Caco-2 (cell line): Measurements from ENCODE around the gene PYHIN1. TPM values are rescaled to one million over a fixed set of nuclear protein-coding genes. Genes with fewer than 3 reads are reported as not detected.

Experiments
- BruUV-seq: library from RNA; stranded (reverse); fragments of 400-500 nt; replicated peaks from 2 replicates; lab custom pipeline; 2021; lab: Mats Ljungman, UMichigan
- CTCF ChIA-PET: fragments of 300-600 bp; sonication (Branson Sonifier 250); formaldehyde crosslinking; loops from one replicate; lab custom pipeline; 2022; ENCODE audit warnings: antibody characterized with exemption; lab: Charles Lee
- POLR2A ChIA-PET: fragments of 300-600 bp; sonication (Branson Sonifier 250); formaldehyde crosslinking; loops from one replicate; lab custom pipeline; 2022; ENCODE audit warnings: antibody characterized with exemption; lab: Charles Lee
- DNase-seq, 2 experiments: peaks; one replicate each; pipeline versions ENCODE4 v3.0.0 to v3.0.0-alpha.2; 2020 to 2022
- H3K27me3 ChIP-seq: replicated peaks from 2 replicates; pipeline ENCODE4 v1.6.0; 2011; ENCODE audit warnings: low read length; ENCODE audit not compliant: control insufficient read depth, insufficient read depth
- H3K36me3 ChIP-seq: 2 replicates; pipeline ENCODE4 v1.5.1; 2011; ENCODE audit warnings: low read length; ENCODE audit not compliant: control insufficient read depth, insufficient read depth
- H3K4me1 ChIP-seq: fragments of 250-450 bp; sonication (Bioruptor Pico); 2 replicates; pipeline ENCODE4 v1.5.1; 2020; ENCODE audit warnings: mild to moderate bottlenecking
- H3K4me3 ChIP-seq: 2 replicates; pipeline ENCODE4 v1.5.1; 2011; ENCODE audit warnings: low read depth, mild to moderate bottlenecking, control low read depth, low read length
- H3K9me3 ChIP-seq: fragments of 250-450 bp; sonication (Bioruptor Pico); 2 replicates; pipeline ENCODE4 v1.5.1; 2020; ENCODE audit warnings: mild to moderate bottlenecking, moderate library complexity
- H3K27ac Mint-ChIP-seq: one replicate; pipeline ENCODE4 v1.8.0; 2022; ENCODE audit warnings: mixed read lengths; ENCODE audit not compliant: unreplicated experiment
- H3K27me3 Mint-ChIP-seq: one replicate; pipeline ENCODE4 v1.8.0; 2022; ENCODE audit warnings: mixed read lengths; ENCODE audit not compliant: insufficient read depth, unreplicated experiment
- H3K36me3 Mint-ChIP-seq: one replicate; pipeline ENCODE4 v1.8.0; 2022; ENCODE audit warnings: mild to moderate bottlenecking, mixed read lengths; ENCODE audit not compliant: insufficient read depth, unreplicated experiment
- H3K4me1 Mint-ChIP-seq: one replicate; pipeline ENCODE4 v1.8.0; 2022; ENCODE audit warnings: low read depth, mixed read lengths; ENCODE audit not compliant: unreplicated experiment
- H3K4me3 Mint-ChIP-seq: one replicate; pipeline ENCODE4 v1.8.0; 2022; ENCODE audit warnings: mild to moderate bottlenecking, moderate library complexity, mixed read lengths; ENCODE audit not compliant: unreplicated experiment
- H3K9me3 Mint-ChIP-seq: one replicate; pipeline ENCODE4 v1.8.0; 2022; ENCODE audit warnings: mixed read lengths; ENCODE audit not compliant: unreplicated experiment
- intact Hi-C: fragments of 100-400 bp; cut with micrococcal nuclease; formaldehyde crosslinking; loops from one replicate; pipeline ENCODE4 v1.10.0; 2022; ENCODE audit not compliant: unreplicated experiment
- total RNA-seq: library from RNA; stranded (reverse); gene quantifications from 2 replicates; pipeline ENCODE4 v1.2.3, GENCODE V29; 2022
- TF ChIP-seq, protein P1 (sequence below), 2 experiments: fragments of 200-600 bp in 1 of 2; IDR thresholded peaks; 1 replicate in 1 of 2; 2 replicates in 1 of 2; pipeline versions ENCODE4 v1.5.1 to v1.8.0; 2011 to 2022; ENCODE audit warnings: antibody characterized with exemption in 1 of 2, control low read depth in 1 of 2, inconsistent platforms in 1 of 2, low read depth in 1 of 2, low read length in 1 of 2, mild to moderate bottlenecking in 1 of 2, moderate library complexity in 1 of 2; ENCODE audit not compliant: insufficient read depth in 1 of 2, severe bottlenecking in 1 of 2, unreplicated experiment in 1 of 2

PYHIN1 gene
- total RNA-seq, 1 experiment from 2014 or later: not detected

GRCh38 chr1:158939180-158939579 lies 7.8 kb downstream of the PYHIN1 start:
- TF ChIP-seq, protein P1, sequence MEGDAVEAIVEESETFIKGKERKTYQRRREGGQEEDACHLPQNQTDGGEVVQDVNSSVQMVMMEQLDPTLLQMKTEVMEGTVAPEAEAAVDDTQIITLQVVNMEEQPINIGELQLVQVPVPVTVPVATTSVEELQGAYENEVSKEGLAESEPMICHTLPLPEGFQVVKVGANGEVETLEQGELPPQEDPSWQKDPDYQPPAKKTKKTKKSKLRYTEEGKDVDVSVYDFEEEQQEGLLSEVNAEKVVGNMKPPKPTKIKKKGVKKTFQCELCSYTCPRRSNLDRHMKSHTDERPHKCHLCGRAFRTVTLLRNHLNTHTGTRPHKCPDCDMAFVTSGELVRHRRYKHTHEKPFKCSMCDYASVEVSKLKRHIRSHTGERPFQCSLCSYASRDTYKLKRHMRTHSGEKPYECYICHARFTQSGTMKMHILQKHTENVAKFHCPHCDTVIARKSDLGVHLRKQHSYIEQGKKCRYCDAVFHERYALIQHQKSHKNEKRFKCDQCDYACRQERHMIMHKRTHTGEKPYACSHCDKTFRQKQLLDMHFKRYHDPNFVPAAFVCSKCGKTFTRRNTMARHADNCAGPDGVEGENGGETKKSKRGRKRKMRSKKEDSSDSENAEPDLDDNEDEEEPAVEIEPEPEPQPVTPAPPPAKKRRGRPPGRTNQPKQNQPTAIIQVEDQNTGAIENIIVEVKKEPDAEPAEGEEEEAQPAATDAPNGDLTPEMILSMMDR (IDR thresholded peaks at IDR 0.05; ENCODE audit: insufficient read depth in 1 of 2, low read depth in 1 of 2, low read length in 1 of 2, severe bottlenecking in 1 of 2, unreplicated experiment in 1 of 2): no peak
- intact Hi-C loops: no loop called here
- Histone ChIP-seq H3K27me3 (no peaks in the 10 kb centered on the region), H3K4me1 (no peaks in the 10 kb centered on the region), H3K9me3 (no peaks in the 10 kb centered on the region), H3K4me3 (no peak overlapping the region), H3K36me3 (no peaks in the 10 kb centered on the region)
- Mint-ChIP-seq H3K4me1 (no peaks in the 10 kb centered on the region), H3K27ac (no peak overlapping the region), H3K27me3 (peaks cover 12% of the 10 kb centered on the region), H3K4me3 (no peak overlapping the region), H3K9me3 (no peaks in the 10 kb centered on the region), H3K36me3 (no peaks in the 10 kb centered on the region)
- BruUV-seq: no TSS peak
- ChIA-PET POLR2A (no interaction called here), CTCF (no interaction called here)
- no peak for DNase-seq

- no TSS peak for BruUV-seq
- TF ChIP-seq, protein P1 (IDR thresholded peaks at IDR 0.05; ENCODE audit: insufficient read depth in 1 of 2, low read depth in 1 of 2, low read length in 1 of 2, severe bottlenecking in 1 of 2, unreplicated experiment in 1 of 2): no peak
- no peaks in the 10 kb centered on the region for H3K4me1 Mint-ChIP-seq
These were observed 10.0 kb downstream of the PYHIN1 start for GRCh38 chr1:158941317-158941716.

DNA sequence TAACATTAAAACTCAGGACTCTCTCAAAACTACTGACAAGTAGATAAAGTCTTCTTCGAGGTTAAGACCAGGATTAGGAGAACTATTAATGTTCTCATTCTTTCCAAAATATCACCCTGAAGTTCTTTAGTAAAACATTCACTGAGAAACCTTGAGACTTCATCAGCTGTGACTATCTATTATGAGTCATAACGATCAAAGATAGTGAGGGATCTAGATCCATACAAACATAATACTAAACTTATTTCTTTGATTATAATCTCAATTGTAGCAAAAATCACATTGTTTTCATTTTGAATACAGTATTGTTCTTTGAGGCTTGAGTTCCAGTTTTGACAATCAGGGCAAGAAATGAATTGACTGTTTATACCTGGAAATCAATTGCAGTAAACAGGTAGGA lies 11.1 kb downstream of the PYHIN1 start:
- no peaks in the 10 kb centered on the region for H3K4me1 ChIP-seq
- DNase-seq: no peak
- H3K9me3 Mint-ChIP-seq: no peaks in the 10 kb centered on the region
- 0 out of 2 replicates have a peak, but pooled peaks cover 2% of the 10 kb centered on the region for H3K9me3 ChIP-seq
- H3K27ac Mint-ChIP-seq: no peak overlapping the region
- BruUV-seq: no TSS peak
- ChIA-PET CTCF (no interaction called here), POLR2A (no interaction called here)
- no peaks in the 10 kb centered on the region for H3K4me1 Mint-ChIP-seq
- H3K36me3 Mint-ChIP-seq: no peaks in the 10 kb centered on the region
- H3K36me3 ChIP-seq: no peaks in the 10 kb centered on the region
- no peaks in the 10 kb centered on the region for H3K27me3 ChIP-seq
- peaks cover 12% of the 10 kb centered on the region for H3K27me3 Mint-ChIP-seq
- H3K4me3 Mint-ChIP-seq: no peak overlapping the region
- TF ChIP-seq, protein P1 (IDR thresholded peaks at IDR 0.05; ENCODE audit: insufficient read depth in 1 of 2, low read depth in 1 of 2, low read length in 1 of 2, severe bottlenecking in 1 of 2, unreplicated experiment in 1 of 2): no peak
- intact Hi-C loops: no loop called here
- H3K4me3 ChIP-seq: no peak overlapping the region

More at GRCh38 chr1:158941317-158941716, 10.0 kb downstream of the PYHIN1 start:
- ChIA-PET POLR2A (no interaction called here), CTCF (no interaction called here)
- Mint-ChIP-seq H3K9me3 (no peaks in the 10 kb centered on the region), H3K4me3 (no peak overlapping the region), H3K36me3 (no peaks in the 10 kb centered on the region), H3K27ac (no peak overlapping the region), H3K27me3 (peaks cover 12% of the 10 kb centered on the region)
- Histone ChIP-seq H3K4me1 (no peaks in the 10 kb centered on the region), H3K9me3 (no peaks in the 10 kb centered on the region), H3K36me3 (no peaks in the 10 kb centered on the region), H3K27me3 (no peaks in the 10 kb centered on the region), H3K4me3 (no peak overlapping the region)
- intact Hi-C loops: loop anchor here (1.0 kb wide), 1 partner anchor 18 kb away; no protein-coding TSS in a partner anchor
- DNase-seq: no peak
